K562 (cell line): Measurements from ENCODE around the gene THAP11. TPM values are rescaled to one million over a fixed set of nuclear protein-coding genes. Genes with fewer than 3 reads are reported as not detected.

ENCODE experiments used
- ARNT ChIP-seq, 2 experiments: fragments of 450-650 bp; IDR thresholded peaks; 2 replicates each; pipeline ENCODE4 v1.6.1; 2016; ENCODE audit warnings: mild to moderate bottlenecking in 1 of 2
- BRF2 ChIP-seq: IDR thresholded peaks from 3 replicates; pipeline ENCODE4 v1.6.1; 2011; ENCODE audit warnings: borderline replicate concordance, mild to moderate bottlenecking; ENCODE audit not compliant: insufficient read length, insufficient read depth
- CTCF ChIP-seq, 3 experiments: IDR thresholded peaks in 2 of 3; conservative IDR thresholded peaks in 1 of 3; 2 replicates each; pipeline ENCODE4 v1.5.1; 2011 to 2012; ENCODE audit warnings: low read length in 3 of 3, mild to moderate bottlenecking in 3 of 3, control low read depth in 2 of 3, improper control_type of control experiment in 1 of 3, inconsistent platforms in 1 of 3, low read depth in 1 of 3, mixed read lengths in 1 of 3, moderate library complexity in 1 of 3; ENCODE audit not compliant: insufficient read depth in 2 of 3
- DIDO1 ChIP-seq: fragments of 450-650 bp; IDR thresholded peaks from 2 replicates; pipeline ENCODE4 v1.6.1; 2016; ENCODE audit warnings: low read depth, missing biosample characterization, missing genetic modification characterization
- ESRRA ChIP-seq: fragments of 450-650 bp; IDR thresholded peaks from 2 replicates; pipeline ENCODE4 v1.6.1; 2014; ENCODE audit warnings: low read depth, mild to moderate bottlenecking, moderate library complexity, borderline replicate concordance
- GMEB1 ChIP-seq: fragments of 250-450 bp; sonication (Bioruptor Pico); IDR thresholded peaks from 2 replicates; pipeline ENCODE4 v1.4.0; 2020; ENCODE audit warnings: mild to moderate bottlenecking
- HEY1 ChIP-seq: fragments of 250-450 bp; sonication (Bioruptor Pico); IDR thresholded peaks from 2 replicates; pipeline ENCODE4 v1.5.0; 2020; ENCODE audit warnings: mild to moderate bottlenecking, moderate library complexity, borderline replicate concordance
- MCM5 ChIP-seq: fragments of 450-650 bp; IDR thresholded peaks from 2 replicates; pipeline ENCODE4 v1.6.1; 2016; ENCODE audit warnings: low read depth
- MTA2 ChIP-seq: fragments of 450-650 bp; IDR thresholded peaks from 2 replicates; pipeline ENCODE4 v1.6.1; 2016; ENCODE audit warnings: low read depth
- PML ChIP-seq: IDR thresholded peaks from 2 replicates; pipeline ENCODE4 v1.6.1; 2012; ENCODE audit warnings: low read length, inconsistent platforms
- RB1 ChIP-seq: fragments of 450-650 bp; IDR thresholded peaks from 2 replicates; pipeline ENCODE4 v1.6.1; 2017; ENCODE audit warnings: low read depth, mild to moderate bottlenecking
- SAP30 ChIP-seq: fragments of 200-600 bp; sonication (generic); IDR thresholded peaks from 2 replicates; pipeline ENCODE4 v1.6.1; 2012; ENCODE audit warnings: borderline replicate concordance, low read depth, mild to moderate bottlenecking, moderate library complexity, low read length, control low read depth, inconsistent platforms; ENCODE audit not compliant: insufficient read depth, poor library complexity, severe bottlenecking
- SMARCE1 ChIP-seq: fragments of 450-650 bp; IDR thresholded peaks from 2 replicates; pipeline ENCODE4 v1.7.1; 2016; ENCODE audit warnings: mild to moderate bottlenecking
- SRF ChIP-seq, 2 experiments: fragments of 250-450, 450-650 bp in 1 of 2; sonication (Bioruptor Pico) in 1 of 2; sonication (generic) in 1 of 2; formaldehyde crosslinking; IDR thresholded peaks; 2 replicates each; pipeline versions ENCODE4 v1.5.0 to v1.5.1; 2020 to 2022; ENCODE audit warnings: mild to moderate bottlenecking in 1 of 2, missing genetic modification reagents in 1 of 2
- TBL1XR1 ChIP-seq, 2 experiments: IDR thresholded peaks; 2 replicates each; pipeline ENCODE4 v1.6.1; 2012; ENCODE audit warnings: improper control_type of control experiment in 2 of 2, low read length in 2 of 2, mild to moderate bottlenecking in 1 of 2
- TCF15 ChIP-seq: fragments of 250-450 bp; sonication (Bioruptor Pico); IDR thresholded peaks from 2 replicates; pipeline ENCODE4 v1.8.0; 2022; ENCODE audit warnings: moderate library complexity, mild to moderate bottlenecking, inconsistent platforms
- ZKSCAN1 ChIP-seq: fragments of 150-350 bp; IDR thresholded peaks from 2 replicates; pipeline ENCODE4 v1.6.1; 2016; ENCODE audit warnings: low read depth, low read length
- ZNF239 ChIP-seq: fragments of 250-450 bp; sonication (Bioruptor Pico); IDR thresholded peaks from 2 replicates; pipeline ENCODE4 v1.4.0; 2020; ENCODE audit warnings: mild to moderate bottlenecking
- ZNF444 ChIP-seq: fragments of 250-450 bp; sonication (Bioruptor Pico); IDR thresholded peaks from 2 replicates; pipeline ENCODE4 v1.4.0; 2020; ENCODE audit warnings: mild to moderate bottlenecking, moderate library complexity
- ZNF586 ChIP-seq: fragments of 450-650 bp; formaldehyde crosslinking; conservative IDR thresholded peaks from 2 replicates; pipeline ENCODE4 v1.4.0; 2020; ENCODE audit warnings: mild to moderate bottlenecking, moderate library complexity
- polyA plus RNA-seq, 8 experiments: library from polyadenylated mRNA; depleted of rRNA in 4 of 8; stranded (reverse) in 5 of 8; unstranded in 3 of 8; fragments of >200 nt; fragmentation: Nextera tagmentation in 2 of 8; fragmentation: Illumina TruSeq in 1 of 8; extraction: Ambion mirVana in 2 of 8; extraction: Trizol in 1 of 8; gene quantifications; 2 replicates each; pipeline versions ENCODE4 v1.2.1 to v1.2.3, GENCODE V29; 2011 to 2014; ENCODE audit warnings: inconsistent platforms in 1 of 8, missing spikeins in 1 of 8
- total RNA-seq, 7 experiments: library from RNA; depleted of rRNA in 6 of 7; stranded (reverse); fragments of >200 nt in 6 of 7; fragmentation: Illumina TruSeq in 2 of 7; extraction: Trizol in 2 of 7; gene quantifications; 2 replicates each; pipeline versions ENCODE4 v1.2.1 to v1.2.3, GENCODE V29; 2011 to 2021; ENCODE audit warnings: low replicate concordance in 1 of 7
- TF ChIP-seq, protein P1 (sequence below): fragments of 250-450 bp; sonication (Bioruptor Pico); IDR thresholded peaks from 2 replicates; pipeline ENCODE4 v1.5.0; 2020; ENCODE audit warnings: mild to moderate bottlenecking

THAP11 gene
- total and polyA plus RNA-seq, 9 of the 15 experiments (the other 6 are each of a cell fraction or from before 2014, with no cell fraction given), result 2.4 to 31.6 (median 21.4) TPM

- TF ChIP-seq TCF15 (CRISPR knock-in tag) (0 out of 2 replicates have a peak, but pooled peaks have one; percentile 36), HEY1 (CRISPR knock-in tag) (no peak), ARNT (IDR thresholded peaks at IDR 0.05) (peak in 1 of 2 experiments; percentile 54; a peak in 1 of 4 replicates), MTA2 (no peak), ZKSCAN1 (peak; percentile 17; the same call in 1 of the 2 replicates), BRF2 (no peak), SMARCE1 (peak; percentile 64; the same call in 1 of the 2 replicates), DIDO1 (tag) (peak; percentile 38; the same call in 1 of the 2 replicates), CTCF (IDR thresholded peaks at IDR 0.05 in 2 of 3, conservative IDR thresholded peaks at IDR 0.05 in 1 of 3; ENCODE audit: insufficient read depth in 2 of 3, low read depth in 1 of 3, low read length in 3 of 3) (0 out of 6 replicates have a peak, but pooled peaks of 1 of the 3 experiments have one; percentile 1), ZNF586 (CRISPR knock-in tag) (no peak), GMEB1 (CRISPR knock-in tag) (peak; percentile 86), SRF (CRISPR knock-in tag; IDR thresholded peaks at IDR 0.05) (peak in 1 of 2 experiments; percentile 89; a peak in 1 of 4 replicates), PML (no peak; the same call in 1 of the 2 replicates), TBL1XR1 (IDR thresholded peaks at IDR 0.05; ENCODE audit: low read length in 2 of 2) (peak in 1 of 2 experiments; percentile 28; a peak in 2 of 4 replicates), SAP30 (no peak), ESRRA (peak; percentile 84; the same call in 1 of the 2 replicates), ZNF239 (CRISPR knock-in tag) (no peak), RB1 (peak; percentile 52; the same call in 1 of the 2 replicates), MCM5 (no peak), ZNF444 (CRISPR knock-in tag) (no peak)
- TF ChIP-seq, protein P1, sequence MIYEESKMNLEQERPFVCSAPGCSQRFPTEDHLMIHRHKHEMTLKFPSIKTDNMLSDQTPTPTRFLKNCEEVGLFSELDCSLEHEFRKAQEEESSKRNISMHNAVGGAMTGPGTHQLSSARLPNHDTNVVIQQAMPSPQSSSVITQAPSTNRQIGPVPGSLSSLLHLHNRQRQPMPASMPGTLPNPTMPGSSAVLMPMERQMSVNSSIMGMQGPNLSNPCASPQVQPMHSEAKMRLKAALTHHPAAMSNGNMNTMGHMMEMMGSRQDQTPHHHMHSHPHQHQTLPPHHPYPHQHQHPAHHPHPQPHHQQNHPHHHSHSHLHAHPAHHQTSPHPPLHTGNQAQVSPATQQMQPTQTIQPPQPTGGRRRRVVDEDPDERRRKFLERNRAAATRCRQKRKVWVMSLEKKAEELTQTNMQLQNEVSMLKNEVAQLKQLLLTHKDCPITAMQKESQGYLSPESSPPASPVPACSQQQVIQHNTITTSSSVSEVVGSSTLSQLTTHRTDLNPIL, result no peak
These were observed 4.4 kb downstream of the THAP11 start, which contains the start of gene NUTF2 (continued) for GRCh38 chr16:67846320-67847063.
